ENCODE measurements around the gene CC2D2B. TPM values are rescaled to one million over a fixed set of nuclear protein-coding genes. Genes with fewer than 3 reads are reported as not detected.

CC2D2B gene
- total RNA-seq, 1 experiment from 2014 or later: not detected

- Histone ChIP-seq H3K4me1 (ENCODE audit: insufficient read depth, low read length, poor library complexity, severe bottlenecking) (no peaks in the 10 kb centered on the region), H3K27ac (ENCODE audit: low read depth, low read length, poor library complexity, severe bottlenecking) (no peak overlapping the region), H3K27me3 (replicated peaks; ENCODE audit: insufficient read depth, low read depth, low read length, poor library complexity) (no peaks in the 10 kb centered on the region), H3K4me3 (ENCODE audit: low read depth, low read length, poor library complexity, severe bottlenecking) (no peak overlapping the region), H3K36me3 (ENCODE audit: insufficient read depth, low read length, poor library complexity, severe bottlenecking) (no peaks in the 10 kb centered on the region), H3K9me3 (ENCODE audit: low read depth, low read length, poor library complexity, severe bottlenecking) (no peaks in the 10 kb centered on the region)
- ChIA-PET POLR2A (ENCODE audit: low non-redundant PET) (no interaction called here), CTCF (no interaction called here)
- no peak for DNase-seq (ENCODE audit: low spot score)
- intact Hi-C loops (cut with micrococcal nuclease; ENCODE audit: unreplicated experiment): no loop called here
- no TSS peak for BruUV-seq (replicated peaks)
- TF ChIP-seq CTCF (conservative IDR thresholded peaks at IDR 0.05; ENCODE audit: low read depth, low read length) (no peak), EZH2 (IDR thresholded peaks at IDR 0.05; ENCODE audit: borderline replicate concordance, low read depth, low read length, poor library complexity, severe bottlenecking) (no peak)
Observed at GRCh38 chr10:96072674-96073073, 164.9 kb downstream of the CC2D2B start.

GRCh38 chr10:96073722-96074121, 165.9 kb downstream of the CC2D2B start:
- H3K4me1 ChIP-seq (ENCODE audit: insufficient read depth, low read length, poor library complexity, severe bottlenecking): no peaks in the 10 kb centered on the region
- H3K27me3 ChIP-seq (replicated peaks; ENCODE audit: insufficient read depth, low read depth, low read length, poor library complexity): no peaks in the 10 kb centered on the region
- CTCF ChIA-PET: no interaction called here
- no peak overlapping the region for H3K4me3 ChIP-seq (ENCODE audit: low read depth, low read length, poor library complexity, severe bottlenecking)
- no peak for DNase-seq (ENCODE audit: low spot score)
- POLR2A ChIA-PET (ENCODE audit: low non-redundant PET): no interaction called here
- no peak for TF ChIP-seq EZH2 (IDR thresholded peaks at IDR 0.05; ENCODE audit: borderline replicate concordance, low read depth, low read length, poor library complexity, severe bottlenecking)
- no peak for TF ChIP-seq CTCF (conservative IDR thresholded peaks at IDR 0.05; ENCODE audit: low read depth, low read length)
- BruUV-seq (replicated peaks): no TSS peak
- H3K27ac ChIP-seq (ENCODE audit: low read depth, low read length, poor library complexity, severe bottlenecking): no peak overlapping the region
- no peaks in the 10 kb centered on the region for H3K36me3 ChIP-seq (ENCODE audit: insufficient read depth, low read length, poor library complexity, severe bottlenecking)
- intact Hi-C loops (cut with micrococcal nuclease; ENCODE audit: unreplicated experiment): no loop called here
- no peaks in the 10 kb centered on the region for H3K9me3 ChIP-seq (ENCODE audit: low read depth, low read length, poor library complexity, severe bottlenecking)

GRCh38 chr10:96074776-96075175, 167.0 kb downstream of the CC2D2B start:
- intact Hi-C loops (cut with micrococcal nuclease; ENCODE audit: unreplicated experiment): no loop called here
- Histone ChIP-seq H3K27ac (ENCODE audit: low read depth, low read length, poor library complexity, severe bottlenecking) (no peak overlapping the region), H3K27me3 (replicated peaks; ENCODE audit: insufficient read depth, low read depth, low read length, poor library complexity) (no peaks in the 10 kb centered on the region), H3K36me3 (ENCODE audit: insufficient read depth, low read length, poor library complexity, severe bottlenecking) (no peaks in the 10 kb centered on the region), H3K4me1 (ENCODE audit: insufficient read depth, low read length, poor library complexity, severe bottlenecking) (no peaks in the 10 kb centered on the region), H3K4me3 (ENCODE audit: low read depth, low read length, poor library complexity, severe bottlenecking) (no peak overlapping the region), H3K9me3 (ENCODE audit: low read depth, low read length, poor library complexity, severe bottlenecking) (no peaks in the 10 kb centered on the region)
- no peak for DNase-seq (ENCODE audit: low spot score)
- CTCF ChIA-PET: no interaction called here
- BruUV-seq (replicated peaks): no TSS peak
- TF ChIP-seq CTCF (conservative IDR thresholded peaks at IDR 0.05; ENCODE audit: low read depth, low read length) (no peak), EZH2 (IDR thresholded peaks at IDR 0.05; ENCODE audit: borderline replicate concordance, low read depth, low read length, poor library complexity, severe bottlenecking) (no peak)
- POLR2A ChIA-PET (ENCODE audit: low non-redundant PET): no interaction called here
